ENCODE results near the gene FAM114A2. TPM values are rescaled to one million over a fixed set of nuclear protein-coding genes. Genes with fewer than 3 reads are reported as not detected.

FAM114A2 gene
- total RNA-seq, 5 donors from 2014 or later (not counting 1 experiment from before 2014, with no cell fraction given): 28.4 to 37.3 (median 34.5) TPM

DNA sequence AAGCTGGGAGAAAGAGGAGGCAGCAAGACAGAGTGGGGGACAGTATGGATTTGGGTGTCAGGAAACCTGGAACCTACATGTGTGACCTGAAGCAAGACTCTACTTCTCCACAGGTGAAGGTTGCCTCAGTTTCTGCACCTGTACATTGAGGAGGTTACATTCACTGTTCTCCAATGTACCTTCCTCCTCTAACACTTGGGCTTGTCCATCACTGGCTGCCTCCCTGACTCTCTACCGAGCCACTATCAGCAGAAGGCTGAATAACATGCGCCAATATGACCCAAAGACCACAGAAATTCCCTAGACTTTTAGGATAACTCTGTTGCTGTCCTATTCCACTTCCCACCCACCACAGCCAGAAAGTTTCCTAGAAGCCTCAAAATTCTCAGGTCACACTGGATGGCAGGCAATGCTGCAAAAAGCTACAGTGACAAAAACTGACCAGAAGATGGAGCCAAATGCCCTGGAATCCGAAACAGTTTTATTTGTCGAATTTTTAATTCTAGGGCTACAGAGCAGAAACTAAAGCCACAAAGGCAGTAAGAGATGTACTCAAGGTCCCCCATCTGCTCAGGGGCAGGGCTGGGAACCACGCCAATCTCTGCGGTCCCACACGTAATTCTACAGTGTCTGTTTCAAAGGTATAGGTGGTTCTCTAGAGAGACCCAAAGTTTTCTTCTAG lies 64.4 kb downstream of the FAM114A2 start:
- no peaks in the 10 kb centered on the region for H3K4me1 Mint-ChIP-seq
- ChIA-PET POLR2A (interaction anchor here in 1 of 2 donors (0.6 kb wide), 2 partner anchors 162 to 432 kb away, joined by 3 read pairs; no protein-coding TSS in a partner anchor), CTCF (interaction anchor here (1.0 to 2.1 kb wide), 9 partner anchors 9 to 666 kb away, joined by 3 to 9 read pairs (median 3); no protein-coding TSS in a partner anchor)
- ATAC-seq (replicated peaks in 1 of 4): peak in 3 of 4 experiments; percentile 23 to 52 (median 33)
- 26% methylated on average over 4 of the region's 7 CpGs for WGBS (ENCODE audit: insufficient coverage)
- peak in 13 of 35 experiments; percentile 1 to 64 (median 13) for DNase-seq
- no peaks in the 10 kb centered on the region for H3K9me3 Mint-ChIP-seq
- Histone ChIP-seq H3K27me3 (replicated peaks in 1 of 2; ENCODE audit: control insufficient read depth in 2 of 2, extremely low read depth in 1 of 2, insufficient read depth in 2 of 2, low read length in 1 of 2) (peaks cover 0 to 15% of the 10 kb centered on the region in 2 experiments), H3K9me3 (no peaks in the 10 kb centered on the region), H3K4me3 (ENCODE audit: control insufficient read depth in 1 of 2, extremely low read depth in 1 of 2, low read length in 1 of 2) (no peak overlapping the region), H3K36me3 (ENCODE audit: control insufficient read depth in 2 of 2, extremely low read depth in 1 of 2, insufficient read depth in 1 of 2, low read length in 1 of 2) (no peaks in the 10 kb centered on the region), H3K27ac (ENCODE audit: low read length) (no peak overlapping the region), H3K4me1 (ENCODE audit: control insufficient read depth in 1 of 2, extremely low read depth in 1 of 2, insufficient read depth in 2 of 2, low read length in 2 of 2) (no peaks in the 10 kb centered on the region)
- no peaks in the 10 kb centered on the region for H3K36me3 Mint-ChIP-seq
- H3K4me3 Mint-ChIP-seq: no peak overlapping the region
- H3K27me3 Mint-ChIP-seq: peaks cover 15 to 16% of the 10 kb centered on the region in 2 donors
- H3K27ac Mint-ChIP-seq: no peak overlapping the region

DNA sequence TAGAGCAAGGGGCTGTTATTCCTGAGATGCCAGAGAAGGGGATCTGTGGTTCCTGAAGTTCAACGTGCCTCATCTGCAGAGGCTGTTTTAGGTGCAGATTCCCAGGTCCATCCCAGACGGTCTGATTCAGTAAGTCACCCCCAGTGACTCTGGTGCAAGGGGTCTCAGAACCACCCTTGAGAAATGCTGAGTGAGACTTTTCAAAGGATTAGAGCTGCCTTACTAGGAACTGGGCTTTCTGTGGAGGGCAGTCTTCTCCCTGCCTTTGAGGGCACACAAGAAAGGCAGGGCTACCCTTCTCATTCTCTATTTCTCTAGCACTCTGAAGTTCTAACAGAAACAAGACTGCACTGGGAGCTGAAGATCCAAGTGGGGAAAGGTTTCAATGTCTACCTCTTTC lies 66.5 kb downstream of the FAM114A2 start:
- H3K36me3 Mint-ChIP-seq: no peaks in the 10 kb centered on the region
- DNase-seq (no peak), ATAC-seq (replicated peaks in 1 of 4) (no peak)
- Histone ChIP-seq H3K9me3 (no peaks in the 10 kb centered on the region), H3K27ac (ENCODE audit: low read length) (no peak overlapping the region), H3K27me3 (replicated peaks in 1 of 2; ENCODE audit: control insufficient read depth in 2 of 2, extremely low read depth in 1 of 2, insufficient read depth in 2 of 2, low read length in 1 of 2) (peaks cover 0 to 11% of the 10 kb centered on the region in 2 experiments), H3K36me3 (ENCODE audit: control insufficient read depth in 2 of 2, extremely low read depth in 1 of 2, insufficient read depth in 1 of 2, low read length in 1 of 2) (no peaks in the 10 kb centered on the region), H3K4me1 (ENCODE audit: control insufficient read depth in 1 of 2, extremely low read depth in 1 of 2, insufficient read depth in 2 of 2, low read length in 2 of 2) (no peaks in the 10 kb centered on the region), H3K4me3 (ENCODE audit: control insufficient read depth in 1 of 2, extremely low read depth in 1 of 2, low read length in 1 of 2) (no peak overlapping the region)
- WGBS (ENCODE audit: insufficient coverage): no CpG with 5 or more reads among the region's 2 CpGs
- no peaks in the 10 kb centered on the region for H3K9me3 Mint-ChIP-seq
- H3K4me1 Mint-ChIP-seq: no peaks in the 10 kb centered on the region
- POLR2A ChIA-PET: no interaction called here
- CTCF ChIA-PET: no interaction called here
- H3K4me3 Mint-ChIP-seq: no peak overlapping the region
- H3K27me3 Mint-ChIP-seq: peaks cover 6 to 15% of the 10 kb centered on the region in 2 donors
- no peak overlapping the region for H3K27ac Mint-ChIP-seq

DNA sequence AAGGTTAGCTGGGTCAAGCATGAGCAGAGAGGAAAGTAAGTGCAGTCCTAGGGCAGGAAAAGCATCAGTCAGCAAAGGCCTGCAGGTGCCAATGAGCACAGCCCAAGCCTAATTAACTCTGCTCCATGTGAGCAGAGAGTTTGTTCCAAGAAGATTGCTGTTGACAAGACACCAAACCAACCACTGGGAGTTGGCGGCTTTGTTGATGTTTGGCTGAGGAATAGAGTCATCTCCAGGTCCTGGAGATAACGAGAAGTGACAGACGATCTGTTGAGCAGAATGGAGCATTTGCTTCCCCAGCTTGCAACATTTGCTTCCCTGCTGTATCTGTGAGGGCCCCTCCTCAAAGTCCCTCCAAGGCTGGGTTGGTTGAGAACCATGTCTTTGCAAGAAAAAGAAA lies 68.2 kb downstream of the FAM114A2 start:
- no peaks in the 10 kb centered on the region for H3K9me3 ChIP-seq
- no peak overlapping the region for H3K27ac Mint-ChIP-seq
- ChIA-PET POLR2A (no interaction called here), CTCF (no interaction called here)
- no peaks in the 10 kb centered on the region for H3K4me1 ChIP-seq (ENCODE audit: control insufficient read depth in 1 of 2, extremely low read depth in 1 of 2, insufficient read depth in 2 of 2, low read length in 2 of 2)
- peaks cover 0 to 11% of the 10 kb centered on the region in 2 experiments for H3K27me3 ChIP-seq (replicated peaks in 1 of 2; ENCODE audit: control insufficient read depth in 2 of 2, extremely low read depth in 1 of 2, insufficient read depth in 2 of 2, low read length in 1 of 2)
- no peak for ATAC-seq (replicated peaks in 1 of 4)
- H3K27ac ChIP-seq (ENCODE audit: low read length): no peak overlapping the region
- H3K4me3 ChIP-seq (ENCODE audit: control insufficient read depth in 1 of 2, extremely low read depth in 1 of 2, low read length in 1 of 2): no peak overlapping the region
- H3K4me1 Mint-ChIP-seq: no peaks in the 10 kb centered on the region
- no peak overlapping the region for H3K4me3 Mint-ChIP-seq
- H3K27me3 Mint-ChIP-seq: peaks cover 14 to 15% of the 10 kb centered on the region in 2 donors
- DNase-seq: no peak
- no peaks in the 10 kb centered on the region for H3K36me3 ChIP-seq (ENCODE audit: control insufficient read depth in 2 of 2, extremely low read depth in 1 of 2, insufficient read depth in 1 of 2, low read length in 1 of 2)
- WGBS (ENCODE audit: insufficient coverage): 60% methylated on average over 1 of the region's 3 CpGs
- no peaks in the 10 kb centered on the region for H3K36me3 Mint-ChIP-seq
- H3K9me3 Mint-ChIP-seq: no peaks in the 10 kb centered on the region

DNA sequence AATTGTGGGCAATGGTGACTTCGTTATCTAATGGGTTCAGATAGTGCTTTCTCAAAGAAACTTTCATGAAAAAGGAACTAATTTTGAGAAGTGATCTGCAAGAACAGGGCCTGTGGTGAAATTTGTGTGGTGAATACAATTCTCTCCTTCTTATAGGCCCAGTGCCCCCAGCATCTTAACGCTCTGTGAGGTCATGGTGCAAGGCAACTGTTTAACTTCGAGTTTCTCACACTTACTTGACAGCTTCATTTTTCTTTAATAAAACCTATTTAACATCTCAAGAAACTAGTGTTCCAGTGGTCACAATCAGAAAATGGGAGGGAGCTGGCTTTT lies 69.2 kb downstream of the FAM114A2 start:
- DNase-seq: no peak
- peaks cover 0 to 8% of the 10 kb centered on the region in 2 experiments for H3K27me3 ChIP-seq (replicated peaks in 1 of 2; ENCODE audit: control insufficient read depth in 2 of 2, extremely low read depth in 1 of 2, insufficient read depth in 2 of 2, low read length in 1 of 2)
- H3K9me3 ChIP-seq: no peaks in the 10 kb centered on the region
- H3K4me3 Mint-ChIP-seq: no peak overlapping the region
- H3K9me3 Mint-ChIP-seq: no peaks in the 10 kb centered on the region
- H3K27me3 Mint-ChIP-seq: peaks cover 9 to 10% of the 10 kb centered on the region in 2 donors
- peaks cover 0 to 4% of the 10 kb centered on the region in 2 experiments for H3K4me1 ChIP-seq (ENCODE audit: control insufficient read depth in 1 of 2, extremely low read depth in 1 of 2, insufficient read depth in 2 of 2, low read length in 2 of 2)
- no peaks in the 10 kb centered on the region for H3K36me3 ChIP-seq (ENCODE audit: control insufficient read depth in 2 of 2, extremely low read depth in 1 of 2, insufficient read depth in 1 of 2, low read length in 1 of 2)
- H3K4me3 ChIP-seq (ENCODE audit: control insufficient read depth in 1 of 2, extremely low read depth in 1 of 2, low read length in 1 of 2): no peak overlapping the region
- no peak overlapping the region for H3K27ac ChIP-seq (ENCODE audit: low read length)
- no peak overlapping the region for H3K27ac Mint-ChIP-seq
- CTCF ChIA-PET: interaction anchor here in 1 of 2 donors (0.7 kb wide), 1 partner anchor 10 kb away, joined by 5 read pairs; no protein-coding TSS in a partner anchor
- POLR2A ChIA-PET: no interaction called here
- no peak for ATAC-seq (replicated peaks in 1 of 4)
- no CpG with 5 or more reads among the region's 3 CpGs for WGBS (ENCODE audit: insufficient coverage)
- H3K4me1 Mint-ChIP-seq: no peaks in the 10 kb centered on the region
- H3K36me3 Mint-ChIP-seq: no peaks in the 10 kb centered on the region

DNA sequence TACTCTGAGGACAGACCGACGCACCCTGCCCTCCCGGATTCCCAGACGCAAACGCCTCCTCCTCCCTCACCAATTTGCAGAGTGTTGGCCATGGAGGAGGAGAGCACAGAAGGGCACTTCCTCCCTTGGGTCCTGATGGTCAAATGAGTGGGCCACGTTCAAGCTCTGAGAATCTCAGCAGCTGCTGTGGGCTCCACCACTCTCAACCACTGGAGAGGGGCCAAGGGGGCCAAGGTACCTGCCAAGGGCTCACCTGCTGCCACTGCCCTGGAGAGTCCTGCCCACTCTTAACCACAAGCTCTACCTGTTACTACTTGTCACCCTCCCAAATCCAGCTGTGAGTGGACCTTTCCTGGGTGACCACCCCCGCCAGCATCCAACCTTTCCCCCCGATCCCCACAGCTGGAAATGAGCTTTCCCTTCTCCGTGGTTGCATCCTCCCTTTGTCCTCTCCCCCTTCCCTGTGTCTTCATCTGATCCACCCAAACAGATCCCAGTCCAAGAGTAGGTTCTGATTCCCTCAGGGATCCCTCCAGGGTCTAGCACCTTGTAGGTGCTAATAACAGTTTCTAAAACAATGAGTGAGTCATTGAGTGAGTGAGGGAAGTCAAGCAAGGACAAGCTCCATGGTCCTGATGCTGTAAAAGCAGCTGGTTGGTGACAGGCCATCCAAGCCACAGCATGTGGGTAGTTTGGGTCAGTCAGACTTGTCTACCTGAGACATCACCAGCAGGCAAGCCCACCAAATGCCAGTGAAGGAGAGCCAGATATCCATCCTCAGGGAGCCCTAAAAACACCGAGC lies 69.7 kb downstream of the FAM114A2 start:
- no peaks in the 10 kb centered on the region for H3K9me3 ChIP-seq
- no peaks in the 10 kb centered on the region for H3K36me3 ChIP-seq (ENCODE audit: control insufficient read depth in 2 of 2, extremely low read depth in 1 of 2, insufficient read depth in 1 of 2, low read length in 1 of 2)
- no peak for DNase-seq
- WGBS (ENCODE audit: insufficient coverage): 78% methylated on average over 6 of the region's 10 CpGs
- Mint-ChIP-seq H3K4me3 (no peak overlapping the region), H3K4me1 (no peaks in the 10 kb centered on the region), H3K9me3 (no peaks in the 10 kb centered on the region), H3K36me3 (no peaks in the 10 kb centered on the region), H3K27me3 (peaks cover 9 to 10% of the 10 kb centered on the region in 2 donors), H3K27ac (no peak overlapping the region)
- peaks cover 0 to 8% of the 10 kb centered on the region in 2 experiments for H3K27me3 ChIP-seq (replicated peaks in 1 of 2; ENCODE audit: control insufficient read depth in 2 of 2, extremely low read depth in 1 of 2, insufficient read depth in 2 of 2, low read length in 1 of 2)
- CTCF ChIA-PET: interaction anchor here in 1 of 2 donors (0.7 kb wide), 1 partner anchor 11 kb away, joined by 5 read pairs; no protein-coding TSS in a partner anchor
- H3K27ac ChIP-seq (ENCODE audit: low read length): no peak overlapping the region
- no peak for ATAC-seq (replicated peaks in 1 of 4)
- POLR2A ChIA-PET: no interaction called here
- no peak overlapping the region for H3K4me3 ChIP-seq (ENCODE audit: control insufficient read depth in 1 of 2, extremely low read depth in 1 of 2, low read length in 1 of 2)
- H3K4me1 ChIP-seq (ENCODE audit: control insufficient read depth in 1 of 2, extremely low read depth in 1 of 2, insufficient read depth in 2 of 2, low read length in 2 of 2): peaks cover 0 to 4% of the 10 kb centered on the region in 2 experiments

DNA sequence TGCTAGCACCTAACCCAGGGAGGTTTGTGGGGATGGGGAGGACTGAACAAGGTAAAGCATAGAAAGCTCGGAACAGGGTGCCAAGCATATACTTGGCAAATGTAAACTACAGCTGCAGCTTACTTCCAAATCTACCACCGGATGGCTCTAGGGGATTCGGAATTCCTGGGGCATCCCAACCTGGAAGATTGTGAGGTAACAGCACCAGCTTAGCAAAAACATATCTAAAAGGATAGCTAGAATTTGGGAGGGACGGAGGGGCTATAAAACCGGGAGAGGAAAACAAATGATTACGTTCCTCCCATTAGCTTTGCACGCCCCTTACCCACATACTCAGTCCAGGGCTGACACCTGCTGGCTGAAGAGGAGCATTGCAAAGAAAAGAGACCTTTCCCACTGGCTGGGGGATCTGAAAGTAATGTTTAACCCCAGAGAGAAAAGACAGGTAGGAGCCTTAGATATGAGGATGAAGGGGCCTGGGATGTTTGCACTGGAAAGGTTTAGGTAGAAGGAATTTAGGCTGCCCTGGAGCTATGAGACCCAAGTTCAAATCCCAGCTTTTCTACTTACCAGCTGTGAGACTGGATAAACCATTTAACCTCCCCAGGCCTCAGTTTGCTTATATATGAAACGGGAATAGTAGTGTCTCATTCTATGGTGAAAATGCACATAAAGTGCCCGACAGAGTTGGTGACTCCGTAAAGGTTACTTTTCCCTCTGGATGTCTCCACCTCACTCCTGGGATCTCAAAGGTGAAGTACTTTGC lies 73.6 kb downstream of the FAM114A2 start:
- WGBS (ENCODE audit: insufficient coverage): 71% methylated on average over 2 of the region's 10 CpGs
- ATAC-seq (replicated peaks in 1 of 4): peak in 2 of 4 experiments; percentile 32 to 42

More for the DNA sequence above, 73.6 kb downstream of the FAM114A2 start:
- Histone ChIP-seq H3K27me3 (replicated peaks in 1 of 2; ENCODE audit: control insufficient read depth in 2 of 2, extremely low read depth in 1 of 2, insufficient read depth in 2 of 2, low read length in 1 of 2) (peaks cover 0 to 13% of the 10 kb centered on the region in 2 experiments), H3K36me3 (ENCODE audit: control insufficient read depth in 2 of 2, extremely low read depth in 1 of 2, insufficient read depth in 1 of 2, low read length in 1 of 2) (no peaks in the 10 kb centered on the region), H3K27ac (ENCODE audit: low read length) (no peak overlapping the region), H3K9me3 (no peaks in the 10 kb centered on the region), H3K4me1 (ENCODE audit: control insufficient read depth in 1 of 2, extremely low read depth in 1 of 2, insufficient read depth in 2 of 2, low read length in 2 of 2) (peaks cover 0 to 14% of the 10 kb centered on the region in 2 experiments), H3K4me3 (ENCODE audit: control insufficient read depth in 1 of 2, extremely low read depth in 1 of 2, low read length in 1 of 2) (no peak overlapping the region)
- Mint-ChIP-seq H3K4me1 (peaks cover 9 to 11% (median 10%) of the 10 kb centered on the region in 3 donors), H3K27me3 (peaks cover 9 to 10% of the 10 kb centered on the region in 2 donors), H3K27ac (no peak overlapping the region), H3K36me3 (no peaks in the 10 kb centered on the region), H3K4me3 (no peak overlapping the region), H3K9me3 (no peaks in the 10 kb centered on the region)
- ChIA-PET CTCF (interaction anchor here (0.5 to 2.7 kb wide), 14 partner anchors 10 to 1434 kb away, joined by 3 to 14 read pairs (median 4); no protein-coding TSS in a partner anchor), POLR2A (no interaction called here)
- DNase-seq: peak in 20 of 35 experiments; percentile 7 to 61 (median 20)

Measured in T-cell (primary cell).